H9 (cell line): ENCODE results near the gene SLC38A5. TPM values are rescaled to one million over a fixed set of nuclear protein-coding genes. Genes with fewer than 3 reads are reported as not detected.

Experiments used
- DNase-seq: peaks from one replicate; pipeline ENCODE4 v3.0.0-alpha.2; 2017
- H2AFZ ChIP-seq: one replicate; pipeline ENCODE4 v1.6.1; 2013; ENCODE audit warnings: mild to moderate bottlenecking, low read length, control low read depth, moderate library complexity
- H2AK5ac ChIP-seq: 2 replicates; pipeline ENCODE4 v1.6.1; 2013; ENCODE audit warnings: low read length, control low read depth, mixed read lengths; ENCODE audit not compliant: insufficient read length
- H2BK120ac ChIP-seq: one replicate; pipeline ENCODE4 v1.6.1; 2013; ENCODE audit warnings: low read depth, mild to moderate bottlenecking, low read length, control low read depth, inconsistent platforms; ENCODE audit not compliant: poor library complexity, severe bottlenecking
- H2BK12ac ChIP-seq: 2 replicates; pipeline ENCODE4 v1.6.1; 2013; ENCODE audit warnings: low read length, control low read depth, mixed read lengths, low read depth; ENCODE audit not compliant: insufficient read length
- H2BK15ac ChIP-seq: 2 replicates; pipeline ENCODE4 v1.6.1; 2013; ENCODE audit warnings: low read depth, low read length, control low read depth
- H2BK20ac ChIP-seq: one replicate; pipeline ENCODE4 v1.6.1; 2013; ENCODE audit warnings: low read depth, mild to moderate bottlenecking, low read length, control low read depth, inconsistent platforms; ENCODE audit not compliant: poor library complexity, severe bottlenecking
- H2BK5ac ChIP-seq: 2 replicates; pipeline ENCODE4 v1.6.1; 2013; ENCODE audit warnings: low read length, control low read depth, mixed read lengths; ENCODE audit not compliant: insufficient read length
- H3K14ac ChIP-seq: 2 replicates; pipeline ENCODE4 v1.6.1; 2013; ENCODE audit warnings: low read length, control low read depth; ENCODE audit not compliant: insufficient read depth
- H3K18ac ChIP-seq: 2 replicates; pipeline ENCODE4 v1.6.1; 2013; ENCODE audit warnings: low read depth, mild to moderate bottlenecking, mixed read lengths, low read length, control low read depth; ENCODE audit not compliant: insufficient read length
- H3K23ac ChIP-seq: 2 replicates; pipeline ENCODE4 v1.6.1; 2013; ENCODE audit warnings: low read length, control low read depth, mixed read lengths, low read depth; ENCODE audit not compliant: insufficient read length
- H3K23me2 ChIP-seq: 2 replicates; pipeline ENCODE4 v1.6.1; 2013; ENCODE audit warnings: low read depth, mild to moderate bottlenecking, mixed read lengths, low read length, control low read depth; ENCODE audit not compliant: insufficient read length, poor library complexity, severe bottlenecking
- H3K27ac ChIP-seq: 2 replicates; pipeline ENCODE4 v1.5.1; 2013; ENCODE audit warnings: low read length, control low read depth, mixed read lengths, low read depth; ENCODE audit not compliant: insufficient read length
- H3K27me3 ChIP-seq: 2 replicates; pipeline ENCODE4 v1.6.1; 2013; ENCODE audit warnings: low read length, control low read depth, inconsistent platforms; ENCODE audit not compliant: insufficient read depth
- H3K4ac ChIP-seq: 2 replicates; pipeline ENCODE4 v1.6.1; 2013; ENCODE audit warnings: low read depth, mild to moderate bottlenecking, control low read depth, inconsistent platforms, low read length, moderate library complexity
- H3K4me1 ChIP-seq: 2 replicates; pipeline ENCODE4 v1.6.1; 2013; ENCODE audit warnings: low read length, control low read depth, inconsistent platforms; ENCODE audit not compliant: insufficient read depth
- H3K4me2 ChIP-seq: 2 replicates; pipeline ENCODE4 v1.6.1; 2013; ENCODE audit warnings: low read length, control low read depth, mixed read lengths; ENCODE audit not compliant: insufficient read length, insufficient read depth
- H3K56ac ChIP-seq: 2 replicates; pipeline ENCODE4 v1.6.1; 2013; ENCODE audit warnings: low read depth, mild to moderate bottlenecking, mixed read lengths, low read length, control low read depth; ENCODE audit not compliant: insufficient read length
- H3K79me1 ChIP-seq: 2 replicates; pipeline ENCODE4 v1.6.1; 2013; ENCODE audit warnings: low read depth, mild to moderate bottlenecking, moderate library complexity, low read length, control low read depth, inconsistent platforms; ENCODE audit not compliant: insufficient read depth, poor library complexity, severe bottlenecking
- H3K79me2 ChIP-seq: 2 replicates; pipeline ENCODE4 v1.6.1; 2013; ENCODE audit warnings: low read length, control low read depth, inconsistent platforms; ENCODE audit not compliant: insufficient read depth
- H3K9ac ChIP-seq: 2 replicates; pipeline ENCODE4 v1.6.1; 2013; ENCODE audit warnings: low read length, control low read depth, mixed read lengths; ENCODE audit not compliant: insufficient read length; ENCODE audit errors: extremely low read depth
- H3K9me3 ChIP-seq: one replicate; pipeline ENCODE4 v1.6.1; 2013; ENCODE audit warnings: low read depth, low read length, inconsistent platforms; ENCODE audit not compliant: control insufficient read depth
- H3T11ph ChIP-seq: one replicate; pipeline ENCODE4 v1.6.1; 2013; ENCODE audit warnings: mild to moderate bottlenecking, low read length, control low read depth, inconsistent platforms
- H4K20me1 ChIP-seq: one replicate; pipeline ENCODE4 v1.6.1; 2013; ENCODE audit not compliant: control insufficient read depth, insufficient read length, insufficient read depth
- H4K5ac ChIP-seq: 2 replicates; pipeline ENCODE4 v1.6.1; 2013; ENCODE audit warnings: low read depth, mild to moderate bottlenecking, mixed read lengths, low read length, control low read depth; ENCODE audit not compliant: insufficient read length
- H4K8ac ChIP-seq: replicated peaks from 2 replicates; pipeline ENCODE4 v1.6.1; 2013; ENCODE audit warnings: low read length, control low read depth, mixed read lengths, low read depth; ENCODE audit not compliant: insufficient read length
- H4K91ac ChIP-seq: 2 replicates; pipeline ENCODE4 v1.6.1; 2013; ENCODE audit warnings: low read depth, mild to moderate bottlenecking, moderate library complexity, mixed read lengths, low read length, control low read depth; ENCODE audit not compliant: insufficient read length
- H3K27ac Mint-ChIP-seq, 3 experiments: 2 replicates in 2 of 3; 3 replicates in 1 of 3; pipeline ENCODE4 v1.8.0; 2020 to 2021; ENCODE audit warnings: mixed read lengths in 3 of 3, mild to moderate bottlenecking in 1 of 3, moderate library complexity in 1 of 3
- H3K27me3 Mint-ChIP-seq: 2 replicates; pipeline ENCODE4 v1.8.0; 2021; ENCODE audit warnings: low read depth, mild to moderate bottlenecking, moderate library complexity, mixed read lengths
- H3K36me3 Mint-ChIP-seq, 3 experiments: 2 replicates in 2 of 3; 3 replicates in 1 of 3; pipeline ENCODE4 v1.8.0; 2020 to 2021; ENCODE audit warnings: low read depth in 3 of 3, mixed read lengths in 3 of 3; ENCODE audit not compliant: insufficient read depth in 1 of 3
- H3K4me1 Mint-ChIP-seq, 2 experiments: 2 replicates each; pipeline ENCODE4 v1.8.0; 2020; ENCODE audit warnings: mixed read lengths in 2 of 2
- H3K4me3 Mint-ChIP-seq, 2 experiments: 2 replicates in 1 of 2; 3 replicates in 1 of 2; pipeline ENCODE4 v1.8.0; 2020 to 2021; ENCODE audit warnings: mild to moderate bottlenecking in 2 of 2, mixed read lengths in 2 of 2, moderate library complexity in 1 of 2
- H3K9me3 Mint-ChIP-seq, 2 experiments: 2 replicates in 1 of 2; 3 replicates in 1 of 2; pipeline ENCODE4 v1.8.0; 2020; ENCODE audit warnings: mild to moderate bottlenecking in 2 of 2, mixed read lengths in 2 of 2, moderate library complexity in 1 of 2
- CTCF ChIP-seq: fragments of 200-600 bp; sonication (generic); conservative IDR thresholded peaks from 3 replicates; pipeline ENCODE4 v1.8.0; 2021; ENCODE audit warnings: antibody characterized with exemption, mild to moderate bottlenecking
- WGBS: extraction: QIAGEN DNeasy Blood & Tissue Kit; methylation state at CpG from one replicate; pipeline ENCODE4 v1.1.7; 2013; ENCODE audit warnings: missing lambda C conversion rate, low lambda C conversion rate, mixed read lengths; ENCODE audit not compliant: insufficient read length; ENCODE audit errors: extremely low coverage; 5-methylcytosine and 5-hydroxymethylcytosine counted together
- total RNA-seq: library from RNA; stranded (reverse); gene quantifications from 2 replicates; pipeline ENCODE4 v1.2.1, GENCODE V29; 2021

The SLC38A5 gene
- total RNA-seq, 1 experiment from 2014 or later = 28.3 TPM

- no peak overlapping the region for H3K4me2 ChIP-seq
- no peaks in the 10 kb centered on the region for H4K20me1 ChIP-seq
Measured at GRCh38 chrX:48491809-48492208, 21.7 kb upstream of the SLC38A5 start.

More at GRCh38 chrX:48491809-48492208, 21.7 kb upstream of the SLC38A5 start:
- H3K79me2 ChIP-seq = no peaks in the 10 kb centered on the region
- peaks cover 3% of the 10 kb centered on the region for H3K27me3 Mint-ChIP-seq
- H3K27me3 ChIP-seq = no peaks in the 10 kb centered on the region
- no peak overlapping the region for H3K27ac ChIP-seq
- peaks cover 73 to 80% of the 10 kb centered on the region in 2 experiments for H3K9me3 Mint-ChIP-seq
- no peak overlapping the region for H4K8ac ChIP-seq
- peaks cover 5 to 10% (median 10%) of the 10 kb centered on the region in 3 experiments for H3K36me3 Mint-ChIP-seq
- no peak overlapping the region for H4K91ac ChIP-seq
- DNase-seq = no peak
- no peak overlapping the region for H2AFZ ChIP-seq
- H3K18ac ChIP-seq = no peak overlapping the region
- H3T11ph ChIP-seq = no peak overlapping the region
- WGBS = no CpG with 5 or more reads among the region's 9 CpGs
- H3K56ac ChIP-seq = no peak overlapping the region
- H2BK120ac ChIP-seq = no peak overlapping the region
- no peak overlapping the region for H3K4me3 Mint-ChIP-seq
- no peak overlapping the region for H4K5ac ChIP-seq
- no peak overlapping the region for H2BK20ac ChIP-seq
- no peak overlapping the region for H2BK15ac ChIP-seq
- TF ChIP-seq CTCF = no peak
- H3K79me1 ChIP-seq = no peaks in the 10 kb centered on the region
- H2BK5ac ChIP-seq = no peak overlapping the region
- H3K23me2 ChIP-seq = no peaks in the 10 kb centered on the region
- no peak overlapping the region for H3K14ac ChIP-seq
- H3K4me1 Mint-ChIP-seq = 0 out of 4 replicates have a peak, but pooled peaks cover 0 to 2% of the 10 kb centered on the region in 2 experiments
- H3K27ac Mint-ChIP-seq = no peak overlapping the region
- H3K9me3 ChIP-seq = peaks cover 37% of the 10 kb centered on the region
- no peak overlapping the region for H3K4ac ChIP-seq
- no peaks in the 10 kb centered on the region for H3K4me1 ChIP-seq
- no peak overlapping the region for H3K23ac ChIP-seq
- no peak overlapping the region for H2BK12ac ChIP-seq
- H3K9ac ChIP-seq = no peak overlapping the region
- H2AK5ac ChIP-seq = no peak overlapping the region
